ENCODE results near the gene OR5C1. TPM values are rescaled to one million over a fixed set of nuclear protein-coding genes. Genes with fewer than 3 reads are reported as not detected.

Gene OR5C1
- total RNA-seq: not detected in 2 replicates

GRCh38 chr9:122788831-122789230 is at the start of gene OR5C1:
OR5C1 (plus strand) TSS chr9:122788933; CDS start chr9:122788933, 0 bp downstream.

GRCh38 chr9:122742003-122742402 is 46.7 kb upstream of the OR5C1 start, which contains the start of gene OR1L6:
OR1L6 (plus strand) TSS chr9:122742303; CDS start chr9:122749848, 7,545 bp downstream.

DNA sequence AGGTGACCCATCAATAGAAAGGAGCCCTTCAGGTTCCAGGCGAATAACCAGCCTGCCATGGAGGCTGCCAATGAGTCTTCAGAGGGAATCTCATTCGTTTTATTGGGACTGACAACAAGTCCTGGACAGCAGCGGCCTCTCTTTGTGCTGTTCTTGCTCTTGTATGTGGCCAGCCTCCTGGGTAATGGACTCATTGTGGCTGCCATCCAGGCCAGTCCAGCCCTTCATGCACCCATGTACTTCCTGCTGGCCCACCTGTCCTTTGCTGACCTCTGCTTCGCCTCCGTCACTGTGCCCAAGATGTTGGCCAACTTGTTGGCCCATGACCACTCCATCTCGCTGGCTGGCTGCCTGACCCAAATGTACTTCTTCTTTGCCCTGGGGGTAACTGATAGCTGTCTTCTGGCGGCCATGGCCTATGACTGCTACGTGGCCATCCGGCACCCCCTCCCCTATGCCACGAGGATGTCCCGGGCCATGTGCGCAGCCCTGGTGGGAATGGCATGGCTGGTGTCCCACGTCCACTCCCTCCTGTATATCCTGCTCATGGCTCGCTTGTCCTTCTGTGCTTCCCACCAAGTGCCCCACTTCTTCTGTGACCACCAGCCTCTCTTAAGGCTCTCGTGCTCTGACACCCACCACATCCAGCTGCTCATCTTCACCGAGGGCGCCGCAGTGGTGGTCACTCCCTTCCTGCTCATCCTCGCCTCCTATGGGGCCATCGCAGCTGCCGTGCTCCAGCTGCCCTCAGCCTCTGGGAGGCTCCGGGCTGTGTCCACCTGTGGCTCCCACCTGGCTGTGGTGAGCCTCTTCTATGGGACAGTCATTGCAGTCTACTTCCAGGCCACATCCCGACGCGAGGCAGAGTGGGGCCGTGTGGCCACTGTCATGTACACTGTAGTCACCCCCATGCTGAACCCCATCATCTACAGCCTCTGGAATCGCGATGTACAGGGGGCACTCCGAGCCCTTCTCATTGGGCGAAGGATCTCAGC is 11.6 kb downstream of the OR5C1 start, which contains the start of gene OR1K1:
OR1K1 (plus strand) TSS at position 58 of the 995 bp plus-strand sequence; CDS start at position 58, 0 bp downstream.

Other genes with a start within 250 kb of the OR5C1 start
- gene OR1N2, start 235.8 kb upstream of the OR5C1 start, total RNA-seq: not detected in 2 replicates
- 0.06 TPM in 1 of 2 replicates, not detected in the other for gene OR1L8, start 205.5 kb upstream of the OR5C1 start, total RNA-seq
- not detected in 2 replicates for gene OR1Q1, start 174.2 kb upstream of the OR5C1 start, total RNA-seq
- 0.13 TPM in 1 of 2 replicates, not detected in the other for gene OR1B1, start 131.3 kb upstream of the OR5C1 start, total RNA-seq
- not detected in 2 replicates for gene OR1L1, start 127.2 kb upstream of the OR5C1 start, total RNA-seq
- gene OR1L3, start 113.8 kb upstream of the OR5C1 start, total RNA-seq: not detected in 2 replicates
- not detected in 2 replicates for gene OR1L4, start 64.9 kb upstream of the OR5C1 start, total RNA-seq
- not detected in 2 replicates for gene OR1L6, start 46.6 kb upstream of the OR5C1 start, total RNA-seq
- not detected in 2 replicates for gene OR1K1, start 11.2 kb downstream of the OR5C1 start, total RNA-seq
- 57.6 and 106 TPM in 2 replicates for gene PDCL, start 39.7 kb downstream of the OR5C1 start, total RNA-seq
- gene RC3H2, start 116.4 kb downstream of the OR5C1 start, total RNA-seq: 32.5 and 109 TPM in 2 replicates
- gene ZBTB6, start 124.4 kb downstream of the OR5C1 start, total RNA-seq: 7.4 and 16.1 TPM in 2 replicates
- gene ZBTB26, start 142.6 kb downstream of the OR5C1 start, total RNA-seq: 1.9 and 5.5 TPM in 2 replicates
- gene RABGAP1, start 152.1 kb downstream of the OR5C1 start, total RNA-seq: 21.5 and 70.9 TPM in 2 replicates
- gene GPR21, start 244.7 kb downstream of the OR5C1 start, total RNA-seq: 0.16 and 3.8 TPM in 2 replicates

Measured in bladder microvascular endothelial cell (primary cell).